ENCODE results near the gene CD177. TPM values are rescaled to one million over a fixed set of nuclear protein-coding genes. Genes with fewer than 3 reads are reported as not detected.

Gene CD177
- total and polyA plus RNA-seq, 9 of the 15 experiments (the other 6 are each of a cell fraction or from before 2014, with no cell fraction given): not detected

DNA sequence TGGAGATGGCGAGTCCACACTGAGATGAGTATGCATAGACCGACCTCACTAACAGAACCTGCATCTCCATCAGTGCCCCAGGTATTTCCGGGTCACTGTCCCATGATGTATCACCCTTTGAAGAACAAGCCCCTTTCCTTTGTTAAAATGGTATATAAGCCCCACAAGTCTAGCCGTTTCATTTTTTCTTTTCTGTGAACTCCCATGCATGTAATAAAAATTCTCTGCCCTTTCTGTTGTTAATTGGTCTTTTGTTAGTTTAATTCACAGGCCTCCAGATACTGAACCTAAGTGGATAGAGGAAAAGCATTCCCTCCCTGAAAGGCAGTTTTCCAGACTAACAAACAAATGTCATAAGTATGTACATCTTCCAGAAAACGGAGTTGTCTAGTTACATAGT is 15.0 kb upstream of the CD177 start:
- no peak for FAIRE-seq
- no peak overlapping the region for H3K4me3 ChIP-seq
- no peaks in the 10 kb centered on the region for H3K4me1 ChIP-seq (replicated peaks in 1 of 2; ENCODE audit: control insufficient read depth in 2 of 2, insufficient read depth in 2 of 2, low read length in 2 of 2)
- 0% methylated on average over 5 of the region's 5 CpGs for WGBS (ENCODE audit: insufficient coverage, low coverage, missing lambda C conversion rate)
- no peak for ATAC-seq
- peaks cover under 1% of the 10 kb centered on the region for H3K9me1 ChIP-seq (ENCODE audit: control insufficient read depth, insufficient read depth, low read length)
- H3K4me2 ChIP-seq (ENCODE audit: insufficient read depth, low read length): no peak overlapping the region
- H3K27ac ChIP-seq (ENCODE audit: extremely low read depth, low read depth, low read length): no peak overlapping the region
- H2AFZ ChIP-seq (ENCODE audit: low read depth, low read length): no peak overlapping the region
- no peaks in the 10 kb centered on the region for H3K9me3 ChIP-seq (replicated peaks; ENCODE audit: control insufficient read depth, insufficient read depth, low read depth, low read length)
- ChIA-PET POLR2A (no interaction called here), CTCF (ENCODE audit: low intra/inter-chr PET ratio) (no interaction called here)
- H3K27me3 ChIP-seq (ENCODE audit: control insufficient read depth in 2 of 2, insufficient read depth in 2 of 2, low read length in 2 of 2): peaks cover 0 to 9% of the 10 kb centered on the region in 2 experiments; a peak in 1 of 5 replicates
- H3K79me2 ChIP-seq (ENCODE audit: control insufficient read depth, insufficient read depth, low read length): no peaks in the 10 kb centered on the region
- BruUV-seq (replicated peaks): no TSS peak
- in situ Hi-C loops (cut with MboI) (no loop called here), intact Hi-C loops (cut with micrococcal nuclease) (no loop called here)
- no peak for DNase-seq (ENCODE audit: extremely low read depth in 1 of 4, low spot score in 3 of 4)
- no peak for TF ChIP-seq TRIM24 (IDR thresholded peaks at IDR 0.05)
- TF ChIP-seq IRF2 (CRISPR knock-in tag; IDR thresholded peaks at IDR 0.05): no peak
- TF ChIP-seq NFIX (CRISPR knock-in tag; IDR thresholded peaks at IDR 0.05; ENCODE audit: low read depth): no peak
- TF ChIP-seq ZNF175 (CRISPR knock-in tag; IDR thresholded peaks at IDR 0.05; ENCODE audit: low read depth): no peak
- no peak for TF ChIP-seq CBFB (CRISPR knock-in tag; IDR thresholded peaks at IDR 0.05)
- TF ChIP-seq ZNF639 (CRISPR knock-in tag; conservative IDR thresholded peaks at IDR 0.05 in 1 of 2, IDR thresholded peaks at IDR 0.05 in 1 of 2): no peak
- TF ChIP-seq ZNF518B (CRISPR knock-in tag; IDR thresholded peaks at IDR 0.05): no peak
- TF ChIP-seq POLR2AphosphoS2 (IDR thresholded peaks at IDR 0.05; ENCODE audit: low read length): no peak
- no peak for TF ChIP-seq PHTF2 (CRISPR knock-in tag; IDR thresholded peaks at IDR 0.05)
- no peak for TF ChIP-seq EP300 (IDR thresholded peaks at IDR 0.05; ENCODE audit: low read length)
- no peak for TF ChIP-seq ZNF778 (CRISPR knock-in tag; IDR thresholded peaks at IDR 0.05)
- no peak for TF ChIP-seq SREBF2 (CRISPR knock-in tag; IDR thresholded peaks at IDR 0.05)
- no peak for TF ChIP-seq KLF1 (tag; IDR thresholded peaks at IDR 0.05)
- TF ChIP-seq CBX5 (IDR thresholded peaks at IDR 0.05; ENCODE audit: borderline replicate concordance, low read depth): no peak
- no peak for TF ChIP-seq ZC3H11A (IDR thresholded peaks at IDR 0.05; ENCODE audit: low read depth, low read length)
- TF ChIP-seq BDP1 (IDR thresholded peaks at IDR 0.05; ENCODE audit: insufficient read depth, insufficient read length): no peak
- no peak for TF ChIP-seq ARID1B (IDR thresholded peaks at IDR 0.05)
- no peak for TF ChIP-seq GTF2B (IDR thresholded peaks at IDR 0.05; ENCODE audit: extremely low read depth, insufficient read length)
- no peak for TF ChIP-seq ESRRB (CRISPR knock-in tag; IDR thresholded peaks at IDR 0.05; ENCODE audit: borderline replicate concordance)
- no peak for TF ChIP-seq SAP30 (IDR thresholded peaks at IDR 0.05; ENCODE audit: borderline replicate concordance, insufficient read depth, low read depth, low read length, poor library complexity, severe bottlenecking)
- no peak overlapping the region for H3K9ac ChIP-seq (ENCODE audit: insufficient read depth in 1 of 2, low read depth in 2 of 2, low read length in 2 of 2)
- no peaks in the 10 kb centered on the region for H3K36me3 ChIP-seq (ENCODE audit: control insufficient read depth, insufficient read depth, low read length)
- H4K20me1 ChIP-seq (replicated peaks; ENCODE audit: control insufficient read depth, insufficient read depth, low read length): no peaks in the 10 kb centered on the region
